GM12865 (cell line): ENCODE measurements around the gene TBC1D13.

ENCODE experiments used
- DNase-seq: peaks from one replicate; pipeline ENCODE4 v3.0.0; 2010; ENCODE audit warnings: low read depth
- H3K4me3 ChIP-seq: 2 replicates; pipeline ENCODE4 v1.5.1; 2011; ENCODE audit warnings: mild to moderate bottlenecking, low read depth, low read length, control low read depth
- CTCF ChIP-seq: IDR thresholded peaks from 2 replicates; pipeline ENCODE4 v1.5.1; 2011; ENCODE audit warnings: low read length, control low read depth, low read depth, inconsistent platforms; ENCODE audit not compliant: insufficient read depth; ENCODE audit errors: missing control alignments

The TBC1D13 gene

GRCh38 chr9:128821584-128822406 lies 34.7 kb downstream of the TBC1D13 start:
- H3K4me3 ChIP-seq, result no peak overlapping the region
- DNase-seq, result no peak
- TF ChIP-seq CTCF, result no peak

- no peak for DNase-seq
- no peak overlapping the region for H3K4me3 ChIP-seq
- no peak for TF ChIP-seq CTCF
Measured at GRCh38 chr9:128822407-128823042, 35.5 kb downstream of the TBC1D13 start.

GRCh38 chr9:128823362-128823902 lies 36.4 kb downstream of the TBC1D13 start:
- no peak for TF ChIP-seq CTCF
- no peak overlapping the region for H3K4me3 ChIP-seq
- no peak for DNase-seq

- DNase-seq, result no peak
- TF ChIP-seq CTCF, result no peak
- no peak overlapping the region for H3K4me3 ChIP-seq
Measured at GRCh38 chr9:128823903-128824406, 36.9 kb downstream of the TBC1D13 start.

- no peak overlapping the region for H3K4me3 ChIP-seq
- DNase-seq, result no peak
- no peak for TF ChIP-seq CTCF
Measured at GRCh38 chr9:128824911-128825310, 37.9 kb downstream of the TBC1D13 start.

- no peak overlapping the region for H3K4me3 ChIP-seq
- no peak for DNase-seq
- no peak for TF ChIP-seq CTCF
Measured at GRCh38 chr9:128825923-128826700, 39.1 kb downstream of the TBC1D13 start.
